Measurements from ENCODE around the gene CDC42. TPM values are rescaled to one million over a fixed set of nuclear protein-coding genes. Genes with fewer than 3 reads are reported as not detected.
"Not testable (repeated sequence)": the region's sequence is repeated elsewhere in the genome, so short reads cannot be mapped to it uniquely, and the experiment has no call there.

CDC42 gene
- total RNA-seq (351 and 358 TPM in 2 replicates), polyA plus RNA-seq (48.8 and 69.7 TPM in 2 replicates)

- H3K4me2 ChIP-seq = peak within 1 kb of the TSS; percentile 80
- H3K27me3 ChIP-seq = no peaks in the 10 kb centered on the region
- no peak for TF ChIP-seq EZH2phosphoT487 (IDR thresholded peaks at IDR 0.05; ENCODE audit: low read depth, severe bottlenecking, unreplicated experiment)
- no peak for TF ChIP-seq EZH2 (IDR thresholded peaks at IDR 0.05; ENCODE audit: borderline replicate concordance)
- TF ChIP-seq CTCF (IDR thresholded peaks at IDR 0.05; ENCODE audit: poor library complexity) = no peak
- H3K36me3 ChIP-seq (replicated peaks; ENCODE audit: insufficient read depth, low read depth) = no peaks in the 10 kb centered on the region
- WGBS (ENCODE audit: low lambda C conversion rate, missing lambda C conversion rate) = 32% methylated on average over 43 of the region's 81 CpGs
- peak within 1 kb of the TSS; percentile 100 for H3K27ac ChIP-seq
- H3K4me1 ChIP-seq (ENCODE audit: insufficient read depth) = peaks cover 25% of the 10 kb centered on the region
- peak; percentile 98 for DNase-seq (ENCODE audit: low spot score)
- peaks cover 44% of the 10 kb centered on the region for H3K79me2 ChIP-seq
- H2AFZ ChIP-seq = peak within 1 kb of the TSS; percentile 96
- H3K4me3 ChIP-seq = peak within 1 kb of the TSS; percentile 45
- H4K20me1 ChIP-seq (ENCODE audit: insufficient read depth, poor library complexity, severe bottlenecking) = peaks cover 40% of the 10 kb centered on the region
- H3K9me3 ChIP-seq (ENCODE audit: low read depth) = no peaks in the 10 kb centered on the region
- H3K9me2 ChIP-seq (replicated peaks; ENCODE audit: insufficient read depth) = no peaks in the 10 kb centered on the region
Observed at GRCh38 chr1:22052115-22053016, at the start of gene CDC42. Gene CDC42 (plus strand): TSS chr1:22052709. CDS start chr1:22078479, 25,770 bp downstream.

GRCh38 chr1:22002875-22003274, 49.6 kb upstream of the CDC42 start:
- not testable (repeated sequence) for H3K9me2 ChIP-seq (replicated peaks; ENCODE audit: insufficient read depth); H3K4me2 ChIP-seq; H3K4me1 ChIP-seq (ENCODE audit: insufficient read depth); H3K9me3 ChIP-seq (ENCODE audit: low read depth); H2AFZ ChIP-seq; H3K36me3 ChIP-seq (replicated peaks; ENCODE audit: insufficient read depth, low read depth); DNase-seq (ENCODE audit: low spot score); H3K79me2 ChIP-seq; H4K20me1 ChIP-seq (ENCODE audit: insufficient read depth, poor library complexity, severe bottlenecking); H3K27ac ChIP-seq; H3K4me3 ChIP-seq; H3K27me3 ChIP-seq
- WGBS (ENCODE audit: low lambda C conversion rate, missing lambda C conversion rate) = 79% methylated on average over 6 of the region's 8 CpGs

GRCh38 chr1:22003959-22004358, 48.5 kb upstream of the CDC42 start:
- not testable (repeated sequence) for H3K27ac ChIP-seq; H3K9me3 ChIP-seq (ENCODE audit: low read depth); H3K79me2 ChIP-seq; H3K27me3 ChIP-seq; H3K4me2 ChIP-seq; H3K4me3 ChIP-seq; H3K9me2 ChIP-seq (replicated peaks; ENCODE audit: insufficient read depth); DNase-seq (ENCODE audit: low spot score); H3K36me3 ChIP-seq (replicated peaks; ENCODE audit: insufficient read depth, low read depth); H4K20me1 ChIP-seq (ENCODE audit: insufficient read depth, poor library complexity, severe bottlenecking); H3K4me1 ChIP-seq (ENCODE audit: insufficient read depth); H2AFZ ChIP-seq
- 93% methylated on average over 3 of the region's 3 CpGs for WGBS (ENCODE audit: low lambda C conversion rate, missing lambda C conversion rate)

GRCh38 chr1:22005261-22006149, 47.0 kb upstream of the CDC42 start:
- H3K4me3 ChIP-seq; H3K9me3 ChIP-seq (ENCODE audit: low read depth); H3K27ac ChIP-seq; H2AFZ ChIP-seq; H3K36me3 ChIP-seq (replicated peaks; ENCODE audit: insufficient read depth, low read depth); H3K9me2 ChIP-seq (replicated peaks; ENCODE audit: insufficient read depth); H3K79me2 ChIP-seq; H4K20me1 ChIP-seq (ENCODE audit: insufficient read depth, poor library complexity, severe bottlenecking); H3K4me2 ChIP-seq; H3K27me3 ChIP-seq; H3K4me1 ChIP-seq (ENCODE audit: insufficient read depth): not testable (repeated sequence)
- peak; percentile 52 for DNase-seq (ENCODE audit: low spot score)
- peak; percentile 25 for TF ChIP-seq CTCF (IDR thresholded peaks at IDR 0.05; ENCODE audit: poor library complexity)
- 71% methylated on average over 18 of the region's 18 CpGs for WGBS (ENCODE audit: low lambda C conversion rate, missing lambda C conversion rate)

- H3K4me3 ChIP-seq; H3K9me3 ChIP-seq (ENCODE audit: low read depth); H4K20me1 ChIP-seq (ENCODE audit: insufficient read depth, poor library complexity, severe bottlenecking); H3K27me3 ChIP-seq; H3K4me1 ChIP-seq (ENCODE audit: insufficient read depth); H3K4me2 ChIP-seq; H3K36me3 ChIP-seq (replicated peaks; ENCODE audit: insufficient read depth, low read depth); DNase-seq (ENCODE audit: low spot score); H3K9me2 ChIP-seq (replicated peaks; ENCODE audit: insufficient read depth); H3K27ac ChIP-seq; H3K79me2 ChIP-seq; H2AFZ ChIP-seq: not testable (repeated sequence)
- 87% methylated on average over 13 of the region's 13 CpGs for WGBS (ENCODE audit: low lambda C conversion rate, missing lambda C conversion rate)
Observed at GRCh38 chr1:22006736-22007135, 45.8 kb upstream of the CDC42 start.

- H3K4me2 ChIP-seq; H2AFZ ChIP-seq; H3K79me2 ChIP-seq; H3K4me1 ChIP-seq (ENCODE audit: insufficient read depth); H3K27ac ChIP-seq; H3K9me3 ChIP-seq (ENCODE audit: low read depth); H3K9me2 ChIP-seq (replicated peaks; ENCODE audit: insufficient read depth); H4K20me1 ChIP-seq (ENCODE audit: insufficient read depth, poor library complexity, severe bottlenecking); H3K36me3 ChIP-seq (replicated peaks; ENCODE audit: insufficient read depth, low read depth); DNase-seq (ENCODE audit: low spot score); H3K4me3 ChIP-seq; H3K27me3 ChIP-seq: not testable (repeated sequence)
- WGBS (ENCODE audit: low lambda C conversion rate, missing lambda C conversion rate) = 84% methylated on average over 9 of the region's 10 CpGs
Observed at GRCh38 chr1:22007262-22007661, 45.2 kb upstream of the CDC42 start.

Data from hepatocyte (in vitro differentiated cells).